HAP-1 (cell line): Measurements from ENCODE around the gene COMTD1.

Source experiments
- DNase-seq, 2 experiments: peaks; one replicate each; pipeline ENCODE4 v3.0.0-alpha.2; 2016 to 2020; ENCODE audit warnings: low spot score in 2 of 2
- H3K27me3 ChIP-seq: fragments of 250-450 bp; sonication (Bioruptor Pico); 2 replicates; pipeline ENCODE4 v1.5.1; 2020; ENCODE audit warnings: low read depth, mild to moderate bottlenecking, moderate library complexity
- H3K36me3 ChIP-seq: fragments of 250-450 bp; sonication (Bioruptor Pico); replicated peaks from 2 replicates; pipeline ENCODE4 v1.5.1; 2020; ENCODE audit warnings: mild to moderate bottlenecking
- H3K4me1 ChIP-seq: fragments of 250-450 bp; sonication (Bioruptor Pico); 2 replicates; pipeline ENCODE4 v1.5.1; 2020; ENCODE audit warnings: mild to moderate bottlenecking
- H3K4me3 ChIP-seq: fragments of 250-450 bp; sonication (Bioruptor Pico); 2 replicates; pipeline ENCODE4 v1.5.1; 2020; ENCODE audit warnings: mild to moderate bottlenecking, moderate library complexity
- H3K9me3 ChIP-seq: fragments of 250-450 bp; sonication (Bioruptor Pico); 2 replicates; pipeline ENCODE4 v1.5.1; 2020; ENCODE audit warnings: mild to moderate bottlenecking, moderate library complexity
- in situ Hi-C: fragments of 300-500 bp; cut with MboI; formaldehyde crosslinking; loops from 3 replicates; pipeline ENCODE4 v1.14.3; 2020; ENCODE audit warnings: low sequenced_read_pairs, inconsistent platforms, mixed read lengths

The COMTD1 gene

GRCh38 chr10:75186310-75186709 lies 49.4 kb downstream of the COMTD1 start:
- Histone ChIP-seq H3K36me3 (peaks cover 4% of the 10 kb centered on the region; the same call in 1 of the 2 replicates), H3K4me3 (no peak overlapping the region), H3K27me3 (no peaks in the 10 kb centered on the region), H3K9me3 (no peaks in the 10 kb centered on the region), H3K4me1 (no peaks in the 10 kb centered on the region)
- no peak for DNase-seq
- in situ Hi-C loops = no loop called here
